GM19468 (cell line): Measurements from ENCODE around the gene OPCML.

ENCODE experiments used
- ATAC-seq: cut with Tn5 transposase; IDR thresholded peaks from one replicate; pipeline ENCODE4 v1.9.1; 2021; ENCODE audit warnings: mild to moderate bottlenecking, moderate library complexity, moderate number of reproducible peaks; ENCODE audit not compliant: unreplicated experiment; ENCODE audit errors: extremely low read depth

Gene OPCML

GRCh38 chr11:132852361-132852760 lies 679.9 kb downstream of the OPCML start:
- no peak for ATAC-seq

DNA sequence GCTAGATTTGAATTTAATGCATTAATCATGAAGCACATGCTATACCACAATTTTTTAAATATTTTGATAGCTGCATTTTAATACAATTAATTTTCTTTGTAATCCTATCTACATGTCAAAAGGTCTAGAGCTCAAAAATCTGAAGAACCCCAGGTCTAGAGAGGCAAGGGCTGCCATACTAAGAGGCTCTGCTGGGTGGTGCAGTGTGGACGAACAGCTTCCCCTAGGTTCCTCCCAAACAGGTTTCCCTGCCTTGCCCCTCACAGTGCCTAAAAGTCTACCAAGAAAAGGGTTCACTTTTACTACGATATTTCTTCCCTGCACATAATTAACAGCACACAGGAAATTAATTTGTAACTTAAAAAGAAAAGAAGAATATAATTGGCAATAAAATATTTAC lies 681.1 kb downstream of the OPCML start:
- ATAC-seq: no peak

GRCh38 chr11:132850266-132850665 lies 682.0 kb downstream of the OPCML start:
- no peak for ATAC-seq

GRCh38 chr11:132848336-132848735 lies 684.0 kb downstream of the OPCML start:
- no peak for ATAC-seq

GRCh38 chr11:132846075-132846474 lies 686.2 kb downstream of the OPCML start:
- ATAC-seq: no peak

GRCh38 chr11:132844956-132845696 lies 687.2 kb downstream of the OPCML start:
- ATAC-seq: no peak

- ATAC-seq: no peak
These were observed 691.6 kb downstream of the OPCML start for GRCh38 chr11:132840660-132841059.

GRCh38 chr11:132840191-132840590 lies 692.1 kb downstream of the OPCML start:
- ATAC-seq: no peak

GRCh38 chr11:132839236-132839945 lies 692.9 kb downstream of the OPCML start:
- no peak for ATAC-seq

GRCh38 chr11:132838627-132839026 lies 693.7 kb downstream of the OPCML start:
- ATAC-seq: no peak

DNA sequence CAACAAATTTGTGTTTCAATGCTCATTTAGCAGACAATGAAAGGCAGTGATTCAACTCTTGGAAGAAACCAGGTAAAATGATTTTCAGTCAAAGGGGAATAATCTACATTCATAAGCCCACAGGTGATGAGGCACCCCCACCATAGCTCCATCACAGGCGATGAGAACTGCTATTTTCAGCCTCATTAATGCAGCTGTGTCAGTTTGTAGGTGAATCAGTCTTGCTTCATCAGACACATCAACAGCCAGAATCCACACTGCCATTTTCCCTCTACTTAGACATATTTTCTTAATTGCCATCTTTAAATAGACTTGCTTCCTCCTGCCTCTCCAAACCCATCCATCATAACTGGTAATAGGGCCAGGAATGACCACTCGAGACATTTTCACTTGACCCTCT lies 701.0 kb downstream of the OPCML start:
- no peak for ATAC-seq

- no peak for ATAC-seq
These were observed 707.7 kb downstream of the OPCML start for GRCh38 chr11:132824642-132825041.

GRCh38 chr11:132822276-132822675 lies 710.0 kb downstream of the OPCML start:
- no peak for ATAC-seq

GRCh38 chr11:132821499-132821898 lies 710.8 kb downstream of the OPCML start:
- no peak for ATAC-seq

DNA sequence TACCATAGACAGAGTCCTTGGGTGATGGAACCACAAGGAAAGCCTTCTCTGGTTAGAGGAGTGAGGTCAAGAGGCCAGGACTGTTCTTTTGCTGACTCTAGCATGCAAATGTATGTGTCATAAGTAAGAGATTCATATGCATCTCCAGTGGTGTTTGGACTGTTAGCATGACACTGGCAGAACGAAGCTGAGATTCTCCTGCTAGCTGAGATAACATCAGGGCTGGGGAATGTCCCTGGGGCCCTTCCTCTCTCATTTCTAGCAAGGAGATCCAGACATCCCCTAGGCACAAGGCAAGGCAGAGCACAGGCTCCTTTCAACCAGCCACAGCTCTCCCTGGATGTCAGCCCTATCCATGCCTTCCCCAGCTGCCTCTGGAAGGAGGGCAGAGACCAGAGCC lies 711.3 kb downstream of the OPCML start:
- no peak for ATAC-seq

- no peak for ATAC-seq
These were observed 713.4 kb downstream of the OPCML start for GRCh38 chr11:132818951-132819350.

DNA sequence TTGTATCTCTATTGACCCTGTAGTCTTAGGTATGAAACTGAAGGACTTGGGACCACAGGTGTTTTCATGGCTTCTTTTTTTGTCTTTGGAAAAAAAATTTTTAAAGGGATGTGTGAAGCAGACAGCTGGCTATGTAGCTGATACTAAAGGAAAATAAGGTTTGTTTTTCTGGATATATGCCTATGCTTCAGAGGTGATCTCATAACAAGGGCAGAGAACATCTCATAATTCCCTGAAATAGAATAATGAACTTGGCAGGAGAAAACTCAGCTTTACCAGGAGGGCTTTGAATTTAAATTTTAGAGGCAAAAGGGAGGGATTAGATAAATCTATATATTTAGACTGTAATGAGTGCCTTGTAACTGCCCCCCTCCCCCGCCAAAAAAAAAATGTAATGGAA lies 714.9 kb downstream of the OPCML start:
- ATAC-seq: no peak

GRCh38 chr11:132814410-132814809 lies 717.9 kb downstream of the OPCML start:
- ATAC-seq: no peak

- no peak for ATAC-seq
These were observed 720.7 kb downstream of the OPCML start for GRCh38 chr11:132811649-132812048.

DNA sequence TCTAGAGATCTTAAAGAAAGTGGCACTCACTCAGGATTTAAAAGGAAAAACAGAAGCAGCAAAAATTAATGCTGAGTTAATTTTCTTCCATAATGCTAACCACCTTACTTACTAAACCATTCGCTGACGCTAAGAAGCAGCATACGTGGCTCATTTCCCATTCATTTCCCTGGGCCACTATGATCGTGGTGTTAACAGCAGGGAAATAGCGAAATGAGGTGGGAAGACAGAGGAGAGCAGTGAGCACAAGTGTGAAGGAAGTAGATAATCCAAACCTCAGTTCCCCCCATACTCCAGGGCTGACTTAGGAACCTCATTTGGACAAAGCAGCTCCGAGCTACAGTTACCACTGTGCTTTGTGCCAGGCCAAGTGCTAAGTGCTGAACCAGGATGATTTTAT lies 723.2 kb downstream of the OPCML start:
- no peak for ATAC-seq

GRCh38 chr11:132804258-132804657 lies 728.0 kb downstream of the OPCML start:
- no peak for ATAC-seq

GRCh38 chr11:132803436-132803835 lies 728.9 kb downstream of the OPCML start:
- ATAC-seq: no peak
